Esophagus squamous epithelium (tissue), 4 donors: ENCODE results near the gene FAM131C.

Source experiments
- CTCF ChIP-seq, 6 experiments: fragments of 450-650 bp in 4 of 6; fragments of 200-600 bp in 2 of 6; sonication (generic) in 2 of 6; IDR thresholded peaks; one replicate each; pipeline ENCODE4 v1.5.1; 2016 to 2019; ENCODE audit warnings: antibody characterized with exemption in 6 of 6, mild to moderate bottlenecking in 4 of 6, moderate library complexity in 4 of 6
- POLR2A ChIP-seq, 4 donors: fragments of 450-650 bp; IDR thresholded peaks; one replicate each; pipeline ENCODE4 v1.6.1; 2017; ENCODE audit warnings: antibody characterized with exemption in 4 of 4, mild to moderate bottlenecking in 4 of 4, moderate library complexity in 3 of 4

- TF ChIP-seq CTCF (IDR thresholded peaks at IDR 0.05) = no peak
- no peak for TF ChIP-seq POLR2A (IDR thresholded peaks at IDR 0.05)
Observed at GRCh38 chr1:16111771-16112595, 38.5 kb upstream of the FAM131C start.
